ENCODE data around the gene ADSS1.

GRCh38 chr14:104697317-104697703, 26.7 kb upstream of the ADSS1 start:
- TF ChIP-seq CTCF (IDR thresholded peaks at IDR 0.05): no peak
- TF ChIP-seq POLR2AphosphoS5 (IDR thresholded peaks at IDR 0.05): no peak
- TF ChIP-seq POLR2A (IDR thresholded peaks at IDR 0.05): no peak
- TF ChIP-seq EP300 (IDR thresholded peaks at IDR 0.05; ENCODE audit: low read depth): no peak

Data from transverse colon (tissue), 4 donors.